ENCODE results near the gene ASIP.
"Not testable (repeated sequence)": the region's sequence is repeated elsewhere in the genome, so short reads cannot be mapped to it uniquely, and the experiment has no call there.

ASIP gene

GRCh38 chr20:34243377-34243776, 2.2 kb downstream of the ASIP start:
- no peak for DNase-seq

DNA sequence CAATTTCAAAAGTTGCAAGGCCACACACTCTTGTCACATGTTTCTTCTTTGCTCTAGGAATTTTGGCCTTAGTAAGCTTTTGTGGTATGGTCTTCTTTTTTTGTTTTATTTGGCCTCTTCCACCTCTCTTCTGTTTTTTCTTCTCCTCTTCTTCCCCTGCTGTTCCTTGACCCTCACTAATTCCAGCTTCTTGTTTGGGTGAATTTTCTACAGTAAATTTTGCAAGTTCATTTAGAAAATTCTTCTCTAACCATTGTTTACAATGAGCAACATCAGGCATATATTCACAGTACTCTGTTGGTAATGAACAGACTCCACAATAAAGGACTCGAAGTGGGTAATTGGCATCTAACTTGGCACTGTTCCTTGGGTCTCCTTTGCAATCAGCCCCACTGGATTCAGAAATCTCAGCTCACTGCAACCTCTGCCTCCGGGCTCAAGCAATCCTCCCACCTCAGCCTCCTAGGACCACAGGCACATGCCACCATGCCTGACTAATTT, 5.0 kb downstream of the ASIP start:
- no peak for DNase-seq

DNA sequence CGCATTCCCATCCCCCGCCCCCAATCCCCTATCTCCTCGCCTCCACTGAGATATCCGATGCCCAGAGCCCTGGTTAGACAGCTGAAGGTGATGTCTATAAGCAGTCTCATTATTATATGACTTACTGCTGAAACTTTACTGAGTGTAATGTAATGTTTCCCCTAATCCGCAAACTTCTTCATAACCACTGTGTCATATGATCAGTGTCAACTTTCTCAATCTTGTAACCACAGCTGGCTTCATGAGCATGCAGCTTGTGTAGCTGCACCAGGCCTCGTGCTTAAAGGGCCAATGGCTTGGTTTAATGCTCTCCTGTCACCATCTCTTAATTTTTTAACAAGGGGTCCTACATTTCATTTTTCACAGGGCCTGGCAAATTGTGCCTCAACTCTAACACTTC, 8.1 kb downstream of the ASIP start:
- DNase-seq: no peak

DNA sequence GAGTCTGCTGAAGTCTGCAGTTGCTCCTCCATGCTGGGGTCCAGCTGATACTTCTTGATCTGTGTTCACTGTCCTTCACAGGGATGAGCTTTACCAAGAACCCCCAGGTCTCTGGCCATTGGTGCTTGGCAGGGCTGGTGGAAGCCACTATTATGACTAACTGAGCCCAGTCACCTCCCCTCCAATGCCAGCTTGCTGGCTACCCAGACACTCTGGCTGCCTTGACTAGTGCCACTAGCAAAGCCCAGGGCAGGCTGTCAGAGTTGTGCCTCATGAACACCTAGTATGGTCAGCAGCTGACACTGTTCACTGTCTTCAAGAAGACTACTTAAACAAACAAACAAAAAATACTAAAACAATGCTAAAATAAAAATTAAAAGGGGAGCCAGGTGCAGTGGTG, 8.8 kb downstream of the ASIP start:
- DNase-seq: no peak

- DNase-seq: no peak
Observed at GRCh38 chr20:34251619-34252018, 10.4 kb downstream of the ASIP start.

DNA sequence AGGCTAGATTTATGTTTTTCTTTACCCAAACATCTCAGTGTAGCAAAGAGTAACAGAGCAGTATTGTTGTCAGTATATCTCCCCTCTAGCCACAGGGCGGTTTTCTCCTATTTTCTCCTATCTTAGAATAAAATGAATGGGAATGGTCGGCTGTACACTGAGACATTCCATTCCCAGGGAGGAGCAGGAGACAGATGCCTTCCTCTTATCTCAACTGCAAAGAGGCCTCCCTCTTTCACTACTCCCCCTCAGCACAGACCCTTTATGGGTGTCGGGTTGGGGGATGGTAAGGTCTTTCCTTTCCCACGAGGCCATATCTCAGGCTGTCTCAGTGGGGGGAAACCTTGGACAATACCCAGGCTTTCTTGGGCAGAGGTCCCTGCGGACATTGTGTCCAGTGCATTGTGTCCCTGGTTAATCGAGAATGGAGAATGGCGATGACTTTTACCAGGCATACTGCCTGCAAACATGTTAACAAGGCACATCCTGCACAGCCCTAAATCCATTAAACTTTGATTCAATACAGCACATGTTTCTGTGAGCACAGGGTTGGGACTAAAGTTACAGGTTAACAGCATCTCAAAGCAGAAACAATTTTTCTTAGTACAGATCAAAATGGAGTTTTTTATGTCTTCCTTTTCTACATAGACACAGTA, 11.3 kb downstream of the ASIP start:
- not testable (repeated sequence) for DNase-seq

DNA sequence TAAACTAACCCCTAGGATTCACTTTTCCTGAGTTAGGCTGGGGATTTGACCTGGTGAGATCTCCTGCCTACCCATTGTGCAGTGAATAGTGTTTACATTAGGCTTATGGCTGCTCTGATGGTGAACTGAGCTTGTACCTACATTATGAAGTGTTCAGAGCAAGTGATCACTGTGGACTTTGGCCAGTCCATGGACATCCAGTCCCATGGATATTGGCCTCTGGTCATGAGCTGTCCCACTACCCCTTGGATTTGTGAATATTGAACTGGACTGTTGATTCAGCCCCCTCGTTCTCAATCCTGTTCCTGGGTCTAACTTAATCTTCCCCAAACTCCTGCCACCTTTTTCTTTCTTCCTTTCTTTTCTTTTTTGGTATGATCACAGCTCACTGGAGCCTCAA, 13.8 kb downstream of the ASIP start:
- DNase-seq: no peak

DNA sequence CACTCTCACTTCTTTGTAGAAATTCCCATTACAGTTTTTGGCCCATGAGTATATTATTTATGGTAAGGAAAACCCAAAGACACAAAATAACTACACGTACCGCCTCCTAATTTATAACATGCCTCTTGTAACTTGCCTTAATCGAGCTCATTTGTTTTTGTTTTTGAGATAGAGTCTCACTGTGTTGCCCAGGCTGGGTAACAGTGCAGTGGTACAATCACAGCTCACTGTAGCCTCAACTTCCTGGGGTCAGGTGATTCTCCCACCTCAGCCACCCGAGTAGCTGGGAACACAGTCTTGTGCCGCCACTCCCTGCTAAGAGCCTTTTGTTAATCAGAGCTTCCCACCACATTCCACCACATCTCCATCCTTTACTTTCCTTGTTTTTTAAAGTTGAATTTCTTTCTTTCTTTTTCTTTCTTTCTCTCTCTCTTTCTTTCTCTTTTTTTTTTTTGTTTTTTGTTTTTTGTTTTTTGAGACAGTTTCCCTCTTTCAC, 15.5 kb downstream of the ASIP start:
- DNase-seq: no peak

DNA sequence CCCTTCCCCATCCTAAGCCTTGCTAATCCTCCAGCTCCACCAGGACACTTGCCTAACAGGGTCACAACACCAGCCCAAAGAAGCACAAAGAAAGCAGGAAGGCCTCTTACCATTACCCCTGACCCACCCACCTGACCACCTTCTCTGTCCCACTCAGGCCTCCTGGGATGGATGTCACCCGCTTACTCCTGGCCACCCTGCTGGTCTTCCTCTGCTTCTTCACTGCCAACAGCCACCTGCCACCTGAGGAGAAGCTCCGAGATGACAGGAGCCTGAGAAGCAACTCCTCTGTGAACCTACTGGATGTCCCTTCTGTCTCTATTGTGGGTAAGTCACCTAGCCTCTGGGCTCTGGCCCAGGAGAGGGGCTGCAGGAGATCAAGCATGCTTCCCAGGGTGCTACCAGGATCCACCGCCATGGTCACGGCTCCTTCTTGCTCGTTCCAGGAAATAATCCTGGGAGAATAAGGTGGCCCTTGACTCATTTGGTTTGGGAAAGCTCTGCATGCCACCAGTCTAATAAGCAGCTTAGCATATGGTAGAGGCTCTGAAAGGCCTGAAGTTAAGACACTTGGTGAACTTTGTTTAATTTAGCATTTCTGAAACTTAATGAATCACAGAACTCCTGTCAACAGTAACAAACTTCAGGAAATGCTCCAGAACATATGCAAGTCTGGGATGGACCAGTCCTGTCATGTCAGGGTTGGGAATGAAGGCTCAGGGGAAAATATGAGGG, 19.2 kb downstream of the ASIP start:
- no peak for DNase-seq

- DNase-seq: no peak
Observed at GRCh38 chr20:34262488-34263288, 21.5 kb downstream of the ASIP start.

- DNase-seq: not testable (repeated sequence)
Observed at GRCh38 chr20:34263468-34263867, 22.2 kb downstream of the ASIP start.

DNA sequence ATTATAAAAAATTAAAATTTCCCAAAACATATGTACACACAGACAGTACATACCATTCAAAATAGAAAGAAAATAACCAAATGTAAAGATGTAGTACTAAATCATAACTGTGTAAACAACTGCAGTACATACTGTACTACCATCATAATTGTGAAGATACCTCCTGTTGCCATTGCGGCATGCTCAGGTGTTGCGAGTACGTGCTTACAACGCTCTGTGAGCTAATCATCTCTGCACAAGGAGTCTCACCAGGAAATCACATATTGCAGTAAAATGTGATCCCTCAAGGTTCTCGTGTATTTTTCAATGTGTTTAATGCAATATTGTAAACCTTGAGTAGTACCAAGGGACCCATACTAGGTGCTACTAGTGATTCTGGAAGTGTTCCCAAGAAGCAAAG, 22.9 kb downstream of the ASIP start:
- no peak for DNase-seq

GRCh38 chr20:34268145-34268544, 26.9 kb downstream of the ASIP start:
- DNase-seq: no peak

DNA sequence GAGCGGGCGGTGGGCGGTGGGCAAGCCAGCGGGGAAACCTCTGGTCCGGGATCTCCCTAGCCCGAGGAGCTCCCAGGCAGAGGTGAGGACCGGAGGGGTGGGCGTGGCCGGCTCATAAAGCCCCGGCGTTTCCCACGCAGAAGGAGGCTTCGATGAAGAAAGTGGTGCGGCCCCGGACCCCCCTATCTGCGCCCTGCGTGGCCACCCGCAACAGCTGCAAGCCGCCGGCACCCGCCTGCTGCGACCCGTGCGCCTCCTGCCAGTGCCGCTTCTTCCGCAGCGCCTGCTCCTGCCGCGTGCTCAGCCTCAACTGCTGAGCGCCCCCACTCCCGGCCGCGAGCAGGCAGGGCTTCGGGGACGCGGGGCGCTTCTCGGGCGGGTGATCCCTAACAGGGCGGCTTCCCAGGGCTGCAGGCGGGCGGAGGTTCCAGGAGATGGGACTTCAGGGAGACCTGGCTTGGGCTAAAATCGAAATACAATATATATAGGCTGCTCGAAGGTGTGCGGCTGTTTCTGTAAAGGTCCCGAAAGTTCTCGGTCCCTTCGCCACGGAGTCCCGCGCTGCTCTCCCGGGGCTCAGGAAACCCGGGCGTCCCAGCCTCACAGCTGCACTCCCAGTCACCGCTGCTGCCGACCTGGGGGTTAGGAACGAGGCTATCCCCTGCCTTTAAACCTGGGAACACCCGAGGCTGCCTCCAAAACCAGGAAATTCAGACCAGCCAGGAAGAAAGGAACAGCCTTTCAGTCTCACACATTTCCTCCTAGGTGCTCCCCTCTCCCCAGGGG, 27.8 kb downstream of the ASIP start:
- no peak for DNase-seq

- DNase-seq: no peak
Observed at GRCh38 chr20:34269996-34270627, 28.9 kb downstream of the ASIP start.

DNA sequence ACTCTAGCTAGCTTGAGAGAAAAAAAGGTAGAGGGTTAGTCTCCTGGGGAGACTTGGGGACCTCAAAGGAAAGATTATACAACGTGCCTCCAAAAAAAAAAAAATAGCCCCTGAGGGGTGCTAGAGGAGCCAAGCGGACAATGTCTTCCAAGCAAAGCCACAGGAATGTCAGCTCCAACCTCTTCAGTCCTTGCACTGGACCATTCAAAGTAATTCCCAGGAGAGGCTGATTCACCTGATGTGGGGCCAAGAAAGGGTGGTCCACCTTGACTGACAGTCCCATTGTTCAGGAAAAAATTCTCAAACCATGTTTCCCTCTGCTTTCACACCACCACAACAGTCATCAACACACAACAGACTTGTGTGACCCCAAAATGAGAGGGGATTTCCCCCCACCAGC, 30.7 kb downstream of the ASIP start:
- DNase-seq: no peak

- no peak for DNase-seq
Observed at GRCh38 chr20:34274694-34275093, 33.5 kb downstream of the ASIP start.

DNA sequence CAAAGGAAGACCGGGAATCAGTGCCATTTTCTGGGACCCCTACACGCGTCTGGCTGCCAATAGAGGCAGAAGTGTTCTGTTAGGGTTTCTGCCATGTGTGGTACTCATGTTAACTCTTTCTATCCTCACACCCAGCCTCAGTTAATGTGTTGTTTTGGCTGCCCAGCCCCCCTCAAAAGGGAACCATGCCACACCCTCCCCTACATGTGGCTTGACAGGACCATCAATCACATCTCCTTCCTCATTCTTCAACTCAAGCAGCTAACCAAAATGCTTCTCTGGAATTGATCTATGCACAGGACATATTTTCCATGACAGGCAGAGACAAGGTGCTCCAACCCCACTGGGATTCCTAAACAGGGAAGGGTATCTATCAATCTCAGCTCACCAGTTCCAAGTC, 40.0 kb downstream of the ASIP start:
- DNase-seq: no peak

- no peak for DNase-seq
Observed at GRCh38 chr20:34282041-34282440, 40.8 kb downstream of the ASIP start.

DNA sequence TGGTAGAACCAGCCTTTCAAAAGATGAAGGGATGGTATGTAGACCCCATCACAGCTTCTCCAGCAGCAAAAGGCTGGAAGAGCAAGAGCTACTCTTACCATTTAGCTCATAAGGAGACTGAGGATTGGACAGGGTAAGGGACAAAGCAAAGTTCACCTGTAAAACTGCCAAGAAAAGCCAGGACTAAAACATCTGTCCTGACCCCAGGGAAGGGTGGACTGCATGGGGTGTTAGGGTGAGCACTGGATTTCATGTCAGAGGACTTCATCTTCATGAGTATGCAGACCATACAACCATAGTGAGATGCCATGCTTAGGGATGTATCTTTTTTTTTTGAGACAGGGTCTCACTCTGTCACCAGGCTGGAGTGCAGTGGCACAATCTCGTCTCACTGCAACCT, 42.6 kb downstream of the ASIP start:
- no peak for DNase-seq

DNA sequence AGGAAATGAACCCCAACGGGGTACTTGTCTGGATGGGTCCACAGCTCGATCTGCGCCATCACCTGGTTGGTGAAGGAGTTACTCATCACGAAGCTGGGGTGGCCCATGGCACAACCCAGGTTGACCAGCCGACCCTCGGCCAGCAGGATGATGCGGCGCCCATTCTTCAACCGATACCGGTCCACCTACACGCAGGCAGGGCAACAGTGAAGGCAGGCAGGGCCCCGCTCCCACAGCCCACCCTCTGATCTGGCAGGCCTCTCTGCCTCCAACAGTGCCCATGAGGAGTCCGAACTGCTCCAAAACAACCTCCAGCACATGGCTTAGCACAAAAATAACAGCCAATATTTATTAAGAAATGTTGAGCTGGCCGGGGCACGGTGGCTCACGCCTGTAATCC, 44.2 kb downstream of the ASIP start:
- DNase-seq: no peak

- not testable (repeated sequence) for DNase-seq
Observed at GRCh38 chr20:34287500-34287899, 46.3 kb downstream of the ASIP start.
